ENCODE results near the gene FOXL1. TPM values are rescaled to one million over a fixed set of nuclear protein-coding genes. Genes with fewer than 3 reads are reported as not detected.

Gene FOXL1
- total and polyA plus RNA-seq, 10 donors, result 0.03 to 0.29 (median 0.07) TPM; not detected in 7

DNA sequence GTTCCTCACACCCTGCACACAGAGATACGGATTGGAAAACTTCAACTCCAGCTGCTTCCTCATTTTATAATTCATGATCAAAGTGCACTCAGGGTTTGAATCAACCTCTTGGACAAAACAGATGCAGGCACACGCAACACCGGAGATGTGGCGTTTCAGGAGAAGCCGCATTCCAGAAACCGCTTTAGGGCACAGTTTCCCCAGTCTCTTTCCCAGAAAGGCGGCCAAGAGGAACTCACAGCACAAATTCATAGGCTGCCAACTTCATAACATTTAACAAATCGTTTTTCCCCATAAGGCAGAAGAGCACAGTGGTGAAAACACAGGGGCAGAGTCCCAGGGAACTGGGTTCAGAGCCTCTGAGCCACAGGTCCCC is 31.7 kb upstream of the FOXL1 start:
- no peak for TF ChIP-seq POLR2A (IDR thresholded peaks at IDR 0.05)
- TF ChIP-seq, protein P1, sequence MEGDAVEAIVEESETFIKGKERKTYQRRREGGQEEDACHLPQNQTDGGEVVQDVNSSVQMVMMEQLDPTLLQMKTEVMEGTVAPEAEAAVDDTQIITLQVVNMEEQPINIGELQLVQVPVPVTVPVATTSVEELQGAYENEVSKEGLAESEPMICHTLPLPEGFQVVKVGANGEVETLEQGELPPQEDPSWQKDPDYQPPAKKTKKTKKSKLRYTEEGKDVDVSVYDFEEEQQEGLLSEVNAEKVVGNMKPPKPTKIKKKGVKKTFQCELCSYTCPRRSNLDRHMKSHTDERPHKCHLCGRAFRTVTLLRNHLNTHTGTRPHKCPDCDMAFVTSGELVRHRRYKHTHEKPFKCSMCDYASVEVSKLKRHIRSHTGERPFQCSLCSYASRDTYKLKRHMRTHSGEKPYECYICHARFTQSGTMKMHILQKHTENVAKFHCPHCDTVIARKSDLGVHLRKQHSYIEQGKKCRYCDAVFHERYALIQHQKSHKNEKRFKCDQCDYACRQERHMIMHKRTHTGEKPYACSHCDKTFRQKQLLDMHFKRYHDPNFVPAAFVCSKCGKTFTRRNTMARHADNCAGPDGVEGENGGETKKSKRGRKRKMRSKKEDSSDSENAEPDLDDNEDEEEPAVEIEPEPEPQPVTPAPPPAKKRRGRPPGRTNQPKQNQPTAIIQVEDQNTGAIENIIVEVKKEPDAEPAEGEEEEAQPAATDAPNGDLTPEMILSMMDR (IDR thresholded peaks at IDR 0.05 in 8 of 11, conservative IDR thresholded peaks at IDR 0.05 in 3 of 11), result no peak
- no peak for TF ChIP-seq POLR2AphosphoS5 (IDR thresholded peaks at IDR 0.05)
- Histone ChIP-seq H3K27me3 (replicated peaks in 1 of 7) (no peaks in the 10 kb centered on the region), H3K36me3 (peaks cover 0 to 100% (median 65%) of the 10 kb centered on the region in 6 donors), H3K27ac (no peak overlapping the region), H3K4me3 (no peak overlapping the region), H3K9me3 (no peaks in the 10 kb centered on the region), H3K4me1 (no peaks in the 10 kb centered on the region)
- no peak for DNase-seq
- 91 to 96% (median 94%) methylated on average over 8 of the region's 8 CpGs for WGBS, 5 donors
- intact Hi-C loops (cut with DNase I; ENCODE audit: low total_unique reads), result no loop called here

DNA sequence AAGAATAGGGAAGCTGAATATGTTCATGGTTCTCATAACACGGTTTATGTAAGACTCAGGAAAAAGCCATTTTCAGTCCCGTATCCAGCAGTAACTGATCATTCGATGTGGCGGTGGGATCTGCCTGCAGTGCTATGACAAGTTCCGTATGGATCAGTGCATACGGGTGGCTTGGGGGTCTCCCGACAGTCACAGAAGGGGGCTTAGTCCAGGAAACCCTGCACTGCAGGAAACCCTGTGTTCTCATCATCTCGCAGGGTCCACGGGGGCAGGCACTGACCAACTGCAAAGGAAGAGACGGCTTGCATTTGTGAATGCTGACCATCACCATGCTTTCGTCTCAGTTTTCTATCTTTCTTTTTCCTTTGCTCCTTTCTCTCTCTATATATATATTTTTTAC is 31.1 kb upstream of the FOXL1 start:
- intact Hi-C loops (cut with DNase I; ENCODE audit: low total_unique reads), result no loop called here
- DNase-seq, result no peak
- Histone ChIP-seq H3K27ac (no peak overlapping the region), H3K27me3 (replicated peaks in 1 of 7) (no peaks in the 10 kb centered on the region), H3K36me3 (peaks cover 0 to 100% (median 59%) of the 10 kb centered on the region in 6 donors), H3K9me3 (no peaks in the 10 kb centered on the region), H3K4me3 (no peak overlapping the region), H3K4me1 (no peaks in the 10 kb centered on the region)
- WGBS, 5 donors, result 95 to 98% (median 97%) methylated on average over 11 of the region's 11 CpGs
- TF ChIP-seq POLR2AphosphoS5 (IDR thresholded peaks at IDR 0.05), result no peak
- no peak for TF ChIP-seq POLR2A (IDR thresholded peaks at IDR 0.05)
- TF ChIP-seq, protein P1 (IDR thresholded peaks at IDR 0.05 in 8 of 11, conservative IDR thresholded peaks at IDR 0.05 in 3 of 11), result no peak

DNA sequence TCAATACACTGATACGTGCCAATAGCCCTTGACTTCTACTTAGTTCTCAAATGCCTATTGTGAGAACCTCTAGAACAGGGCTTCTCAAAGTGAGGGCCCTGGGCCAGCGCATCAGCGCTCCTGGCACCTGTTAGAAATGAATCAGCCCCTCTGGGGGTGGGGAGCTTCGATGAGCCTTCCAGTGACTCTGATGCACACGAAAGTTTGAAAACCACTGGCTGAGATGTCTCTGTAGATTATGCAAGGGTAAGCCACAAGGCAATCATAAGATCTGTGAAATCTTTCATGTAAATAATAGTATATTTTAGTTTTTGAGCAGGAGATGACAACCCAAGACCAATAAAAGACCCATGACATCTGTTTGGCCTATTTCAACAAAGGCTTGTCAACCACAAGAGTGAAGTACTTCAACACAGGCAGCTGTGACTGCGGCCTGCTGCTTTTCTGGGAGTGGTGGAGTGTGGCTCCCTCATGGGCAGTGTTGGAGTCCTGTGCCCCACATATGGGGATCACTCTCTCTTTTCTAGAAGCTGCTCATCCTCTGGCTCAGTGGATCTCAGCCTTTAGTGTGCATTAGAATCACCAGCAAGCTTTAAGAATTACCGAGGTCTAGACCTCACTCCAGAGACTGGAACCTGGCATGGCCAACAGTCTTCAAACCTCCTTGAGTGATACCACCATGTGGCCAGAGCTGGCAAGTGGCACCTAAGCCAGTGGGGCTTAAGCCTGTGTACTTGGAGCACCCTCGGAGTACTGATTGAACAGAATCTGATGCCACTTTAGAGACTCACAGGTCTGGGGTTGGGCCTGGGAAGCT is 29.1 kb upstream of the FOXL1 start:
- no peak overlapping the region for H3K27ac ChIP-seq
- 75 to 81% (median 77%) methylated on average over 7 to 8 of the region's 8 CpGs for WGBS, 5 donors
- DNase-seq, result no peak
- TF ChIP-seq POLR2A (IDR thresholded peaks at IDR 0.05), result no peak
- TF ChIP-seq POLR2AphosphoS5 (IDR thresholded peaks at IDR 0.05), result no peak
- peaks cover 3 to 20% (median 11%) of the 10 kb centered on the region in 6 donors for H3K4me1 ChIP-seq
- no peaks in the 10 kb centered on the region for H3K9me3 ChIP-seq
- intact Hi-C loops (cut with DNase I; ENCODE audit: low total_unique reads), result no loop called here
- H3K36me3 ChIP-seq, result peaks cover 0 to 81% (median 52%) of the 10 kb centered on the region in 6 donors
- no peaks in the 10 kb centered on the region for H3K27me3 ChIP-seq (replicated peaks in 1 of 7)
- H3K4me3 ChIP-seq, result no peak overlapping the region

DNA sequence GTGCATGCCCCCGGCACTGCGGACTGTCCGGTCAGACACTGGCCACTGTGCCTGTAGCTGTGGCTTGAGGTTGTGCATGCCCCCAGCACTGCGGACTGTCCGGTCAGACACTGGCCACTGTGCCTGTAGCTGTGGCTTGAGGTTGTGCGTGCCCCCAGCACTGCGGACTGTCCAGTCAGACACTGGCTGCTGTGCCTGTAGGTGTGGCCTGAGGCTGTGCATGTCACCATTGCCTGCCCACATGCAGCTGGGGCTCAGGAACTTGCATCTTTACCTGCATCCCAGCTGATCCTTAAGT is 28.5 kb upstream of the FOXL1 start:
- intact Hi-C loops (cut with DNase I; ENCODE audit: low total_unique reads), result no loop called here
- 95 to 100% (median 97%) methylated on average over 4 to 7 of the region's 7 CpGs for WGBS, 5 donors
- H3K4me3 ChIP-seq, result no peak overlapping the region
- peaks cover 0 to 76% (median 52%) of the 10 kb centered on the region in 6 donors for H3K36me3 ChIP-seq
- H3K9me3 ChIP-seq, result no peaks in the 10 kb centered on the region
- no peak overlapping the region for H3K27ac ChIP-seq
- H3K27me3 ChIP-seq (replicated peaks in 1 of 7), result no peaks in the 10 kb centered on the region
- TF ChIP-seq POLR2A (IDR thresholded peaks at IDR 0.05), result no peak
- no peak for TF ChIP-seq POLR2AphosphoS5 (IDR thresholded peaks at IDR 0.05)
- TF ChIP-seq, protein P1 (IDR thresholded peaks at IDR 0.05 in 8 of 11, conservative IDR thresholded peaks at IDR 0.05 in 3 of 11), result no peak
- DNase-seq, result peak; percentile 68
- peaks cover 5 to 24% (median 15%) of the 10 kb centered on the region in 6 donors for H3K4me1 ChIP-seq
